ENCODE results near the gene PIGB. TPM values are rescaled to one million over a fixed set of nuclear protein-coding genes. Genes with fewer than 3 reads are reported as not detected.
"Not testable (repeated sequence)": the region's sequence is repeated elsewhere in the genome, so short reads cannot be mapped to it uniquely, and the experiment has no call there.

The PIGB gene
- total RNA-seq, 2 experiments from 2014 or later, result 19.8 to 21.1 TPM

DNA sequence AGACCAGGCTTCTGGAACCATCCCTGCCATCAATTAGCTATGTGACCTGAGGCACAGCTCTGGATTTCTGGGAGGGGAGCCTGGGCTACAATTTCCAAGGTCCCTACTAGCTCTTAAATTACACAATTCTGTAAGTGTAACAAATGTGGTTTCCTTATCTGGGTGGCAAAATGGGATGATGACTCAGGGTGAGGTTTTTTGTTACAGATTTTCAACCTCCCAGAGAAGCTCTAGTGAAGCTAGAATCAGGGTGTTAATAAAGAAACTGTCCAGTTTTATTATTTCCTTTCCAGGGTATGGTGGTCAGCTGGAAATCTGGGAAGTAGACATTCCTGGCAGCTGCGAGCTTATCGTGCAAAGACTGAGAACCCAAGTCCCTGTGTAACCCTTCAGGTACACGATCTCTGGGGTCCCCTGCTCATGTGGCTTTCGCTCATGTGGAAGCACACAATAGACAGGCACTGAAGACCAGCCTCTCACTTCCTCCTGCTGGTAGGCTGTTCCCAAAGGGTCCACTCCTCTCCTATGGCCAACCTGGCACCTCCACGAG lies 36.7 kb upstream of the PIGB start:
- CTCF ChIA-PET, result interaction anchor here (0.6 to 1.7 kb wide), 9 partner anchors 11 to 157 kb away, joined by 3 to 5 read pairs (median 3); no protein-coding TSS in a partner anchor
- DNase-seq, result peak; percentile 22
- no peaks in the 10 kb centered on the region for H3K27me3 Mint-ChIP-seq
- peaks cover 57% of the 10 kb centered on the region for H3K36me3 Mint-ChIP-seq (ENCODE audit: low read depth)
- H3K4me3 Mint-ChIP-seq, result peak overlapping the region; percentile 54
- H3K27ac Mint-ChIP-seq, result peak overlapping the region; percentile 85
- ATAC-seq, result peak; percentile 21
- H3K9me3 Mint-ChIP-seq (ENCODE audit: low read depth), result no peaks in the 10 kb centered on the region
- H3K4me1 Mint-ChIP-seq, result peaks cover 95% of the 10 kb centered on the region
- intact Hi-C loops (cut with DNase I, micrococcal nuclease), result no loop called here
- POLR2A ChIA-PET, result interaction anchor here (0.5 to 1.1 kb wide), 4 partner anchors 15 to 63 kb away, joined by 3 to 6 read pairs (median 4); no protein-coding TSS in a partner anchor

DNA sequence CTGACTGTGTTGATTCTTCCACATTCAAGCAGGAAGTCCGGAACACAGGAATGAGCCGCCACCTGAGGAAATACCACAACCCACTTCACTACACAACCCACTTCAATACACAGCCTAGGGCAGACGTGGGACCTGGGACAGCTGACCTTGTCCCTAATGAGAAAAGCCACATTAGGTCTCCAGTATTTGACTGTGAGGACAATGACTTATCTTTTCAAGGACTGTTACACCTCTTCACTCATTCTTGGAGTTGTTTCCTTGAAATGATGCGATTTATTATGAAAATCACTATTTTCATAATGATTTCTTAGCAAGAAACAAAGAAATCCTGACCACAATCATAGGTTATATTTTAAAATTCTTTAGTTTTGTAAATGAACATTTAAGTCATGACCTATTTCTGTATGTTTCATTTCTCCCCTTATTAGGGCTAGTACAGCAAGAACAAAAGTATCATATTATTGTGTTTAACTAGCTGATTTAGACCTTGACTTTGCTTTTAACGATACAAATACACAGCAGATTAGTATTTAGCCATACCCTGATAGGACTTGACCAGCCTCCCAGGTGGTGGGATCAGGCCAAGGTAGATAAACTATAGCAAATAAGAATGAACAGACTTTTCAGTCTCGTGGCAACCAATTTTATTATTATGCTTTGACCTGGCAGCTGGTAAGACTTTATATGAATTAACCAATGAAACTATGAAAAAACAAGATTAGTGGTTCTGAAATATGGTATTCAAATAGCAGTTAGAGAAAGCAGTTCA lies 35.5 kb upstream of the PIGB start:
- POLR2A ChIA-PET, result interaction anchor here (0.8 kb wide), 1 partner anchor 45 kb away, joined by 3 read pairs; no protein-coding TSS in a partner anchor
- ATAC-seq (no peak), DNase-seq (peak; percentile 23)
- CTCF ChIA-PET, result interaction anchor here (1.7 kb wide), 1 partner anchor 14 kb away, joined by 5 read pairs; no protein-coding TSS in a partner anchor
- Mint-ChIP-seq H3K27me3 (no peaks in the 10 kb centered on the region), H3K4me3 (peak overlapping the region; percentile 54), H3K36me3 (ENCODE audit: low read depth) (peaks cover 66% of the 10 kb centered on the region), H3K9me3 (ENCODE audit: low read depth) (no peaks in the 10 kb centered on the region), H3K27ac (peak overlapping the region; percentile 85), H3K4me1 (peaks cover 94% of the 10 kb centered on the region)
- intact Hi-C loops (cut with DNase I, micrococcal nuclease), result loop anchor here (1.0 kb wide), 2 partner anchors 45 to 46 kb away; no protein-coding TSS in a partner anchor

DNA sequence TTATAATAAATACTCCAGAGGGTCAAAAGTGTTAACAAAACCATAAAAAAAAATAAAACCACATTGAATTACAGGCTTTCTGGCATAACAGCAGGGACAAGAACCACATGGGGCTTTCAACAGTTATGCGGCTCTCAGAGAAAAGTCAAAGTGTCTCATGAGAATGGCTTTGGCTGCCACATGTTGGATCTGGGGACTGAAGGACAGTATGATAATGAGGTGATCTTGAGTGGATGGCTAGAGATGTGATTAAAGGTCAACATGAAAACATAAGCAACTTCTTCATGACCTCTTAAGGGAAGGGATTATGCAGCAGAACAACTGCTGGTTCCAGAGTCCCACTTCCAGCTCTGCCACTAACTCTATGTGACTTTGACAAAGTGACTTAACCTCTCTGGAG lies 34.6 kb upstream of the PIGB start:
- CTCF ChIA-PET, result interaction anchor here (0.8 kb wide), 1 partner anchor 52 kb away, joined by 4 read pairs; no protein-coding TSS in a partner anchor
- H3K27ac Mint-ChIP-seq, result peak overlapping the region; percentile 75
- peaks cover 67% of the 10 kb centered on the region for H3K36me3 Mint-ChIP-seq (ENCODE audit: low read depth)
- ATAC-seq (no peak), DNase-seq (no peak)
- intact Hi-C loops (cut with DNase I, micrococcal nuclease), result no loop called here
- peaks cover 87% of the 10 kb centered on the region for H3K4me1 Mint-ChIP-seq
- POLR2A ChIA-PET, result no interaction called here
- H3K9me3 Mint-ChIP-seq (ENCODE audit: low read depth), result no peaks in the 10 kb centered on the region
- peak overlapping the region; percentile 89 for H3K4me3 Mint-ChIP-seq
- no peaks in the 10 kb centered on the region for H3K27me3 Mint-ChIP-seq

DNA sequence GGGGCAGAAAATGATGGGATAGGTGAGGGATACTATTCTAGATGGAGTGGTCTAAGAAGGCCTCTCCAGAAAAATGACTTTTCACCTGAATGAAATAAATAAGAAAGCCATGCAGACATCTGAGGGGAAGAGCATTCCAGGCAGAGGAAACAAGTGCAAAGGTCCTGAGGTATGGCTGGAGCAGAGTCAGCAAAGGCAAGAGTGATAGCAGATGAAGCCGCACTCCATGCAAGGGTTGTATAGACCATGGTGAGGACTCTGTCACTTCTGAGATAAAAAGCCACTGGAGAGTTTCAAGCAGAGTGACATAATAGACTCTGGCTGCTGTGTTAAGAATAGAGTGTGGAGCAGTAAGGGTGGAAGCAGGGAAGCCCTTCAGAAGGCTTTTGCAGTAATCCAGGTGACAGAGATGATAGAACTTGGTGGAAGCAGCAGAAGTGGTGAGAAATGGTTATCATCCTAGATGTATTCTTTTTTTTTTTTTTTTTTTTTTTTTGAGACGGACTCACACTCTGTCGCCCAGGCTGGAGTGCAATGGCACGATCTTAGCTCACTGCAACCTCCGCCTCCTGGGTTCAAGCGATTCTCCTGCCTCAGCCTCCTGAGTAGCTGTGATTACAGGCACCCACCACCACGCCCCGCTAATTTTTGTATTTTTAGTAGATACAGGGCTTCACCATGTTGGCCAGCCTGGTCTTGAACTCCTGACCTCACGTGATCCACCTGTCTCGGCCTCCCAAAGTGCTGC lies 32.4 kb upstream of the PIGB start:
- CTCF ChIA-PET; ATAC-seq; DNase-seq; H3K27me3 Mint-ChIP-seq; intact Hi-C loops (cut with DNase I, micrococcal nuclease); POLR2A ChIA-PET; H3K9me3 Mint-ChIP-seq (ENCODE audit: low read depth): not testable (repeated sequence)
- Mint-ChIP-seq H3K4me3 (peak overlapping the region; percentile 89), H3K36me3 (ENCODE audit: low read depth) (peaks cover 56% of the 10 kb centered on the region), H3K27ac (peak overlapping the region; percentile 64), H3K4me1 (peaks cover 70% of the 10 kb centered on the region)

DNA sequence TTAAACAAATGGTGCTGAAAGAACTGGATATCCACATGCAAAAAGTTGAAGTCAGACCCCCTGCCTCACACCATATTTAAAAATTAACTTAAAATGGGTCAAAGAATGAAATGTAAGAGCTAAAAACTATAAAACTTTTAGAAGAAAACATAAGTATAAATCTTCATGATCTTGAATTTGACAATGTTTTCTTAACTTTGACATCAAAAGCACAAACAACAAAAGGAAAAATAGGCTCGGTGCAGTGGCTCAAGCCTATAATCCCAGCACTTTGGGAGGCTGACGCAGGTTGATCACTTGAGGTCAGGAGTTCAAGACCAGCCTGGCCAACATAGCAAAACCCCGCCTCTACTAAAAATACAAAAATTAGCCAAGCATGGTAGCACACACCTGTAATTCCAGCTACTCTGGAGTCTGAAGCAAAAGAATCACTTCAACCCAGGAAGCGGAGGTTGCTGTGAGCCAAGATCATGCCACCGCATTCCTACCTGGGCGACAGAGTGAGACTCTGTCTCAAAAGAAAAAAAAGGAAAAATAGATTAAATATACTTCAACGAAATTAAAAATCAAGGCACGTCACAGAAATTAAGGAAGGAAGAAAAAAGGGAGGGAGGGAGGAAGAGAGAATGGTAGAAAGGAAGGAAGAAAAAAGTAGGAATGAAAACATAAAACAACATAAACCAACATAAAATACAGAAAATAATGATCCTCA lies 30.9 kb upstream of the PIGB start:
- DNase-seq (no peak), ATAC-seq (no peak)
- H3K27me3 Mint-ChIP-seq, result no peaks in the 10 kb centered on the region
- H3K9me3 Mint-ChIP-seq (ENCODE audit: low read depth), result no peaks in the 10 kb centered on the region
- H3K36me3 Mint-ChIP-seq (ENCODE audit: low read depth), result peaks cover 49% of the 10 kb centered on the region
- H3K27ac Mint-ChIP-seq, result peak overlapping the region; percentile 90
- intact Hi-C loops (cut with DNase I, micrococcal nuclease), result loop anchor here in 1 of 2 experiments (2.0 kb wide), 1 partner anchor 47 kb away; no protein-coding TSS in a partner anchor
- ChIA-PET POLR2A (interaction anchor here (0.8 kb wide), 2 partner anchors 21 to 35 kb away, joined by 3 to 5 read pairs; no protein-coding TSS in a partner anchor), CTCF (interaction anchor here (0.9 to 1.5 kb wide), 4 partner anchors 18 to 70 kb away, joined by 3 to 6 read pairs (median 4); no protein-coding TSS in a partner anchor)
- H3K4me1 Mint-ChIP-seq, result peaks cover 54% of the 10 kb centered on the region
- peak overlapping the region; percentile 89 for H3K4me3 Mint-ChIP-seq

DNA sequence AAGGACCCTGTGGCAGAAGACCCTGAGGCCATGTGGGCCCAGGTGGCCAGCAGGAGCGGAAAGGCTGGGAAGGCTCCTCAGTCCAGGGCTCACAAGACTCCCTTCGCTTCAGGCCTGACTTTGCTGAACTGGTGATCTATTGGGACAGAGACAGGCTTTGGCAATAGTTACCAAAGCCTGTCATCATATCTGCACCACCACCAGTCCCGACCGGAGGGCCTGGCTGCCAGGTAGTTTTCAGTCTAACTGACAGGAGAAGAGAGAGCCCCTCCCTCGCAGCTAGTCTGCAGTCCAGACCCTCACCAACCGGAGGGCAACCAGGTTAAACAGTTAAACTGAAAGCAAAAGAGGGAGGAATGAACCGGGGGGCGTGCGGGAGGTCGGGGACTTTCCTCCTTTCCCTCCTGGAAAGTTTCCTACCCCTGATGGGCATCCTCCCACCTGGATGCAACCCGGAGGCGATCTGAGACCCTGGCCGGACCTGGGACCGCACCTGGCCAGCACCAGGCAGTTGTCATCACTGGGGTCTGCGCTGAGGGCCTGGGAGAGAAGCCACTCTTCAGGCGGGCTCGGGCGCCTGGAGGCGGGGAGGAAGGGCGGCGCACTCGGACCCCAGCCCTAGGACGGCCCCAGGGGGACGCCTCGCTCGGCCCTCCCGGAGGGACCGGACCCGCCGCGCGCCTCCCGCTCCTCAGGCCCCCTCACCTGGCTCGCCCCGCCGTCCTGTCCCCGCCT lies 29.8 kb upstream of the PIGB start:
- H3K4me3 Mint-ChIP-seq, result peak overlapping the region; percentile 89
- H3K4me1 Mint-ChIP-seq, result peaks cover 44% of the 10 kb centered on the region
- no peaks in the 10 kb centered on the region for H3K9me3 Mint-ChIP-seq (ENCODE audit: low read depth)
- ATAC-seq (peak; percentile 34), DNase-seq (peak; percentile 69)
- POLR2A ChIA-PET, result no interaction called here
- H3K36me3 Mint-ChIP-seq (ENCODE audit: low read depth), result peaks cover 45% of the 10 kb centered on the region
- no peaks in the 10 kb centered on the region for H3K27me3 Mint-ChIP-seq
- CTCF ChIA-PET, result interaction anchor here (1.2 to 1.5 kb wide), 3 partner anchors 19 to 71 kb away, joined by 3 to 4 read pairs (median 3); no protein-coding TSS in a partner anchor
- intact Hi-C loops (cut with DNase I, micrococcal nuclease), result loop anchor here (1.0 to 2.0 kb wide), 3 partner anchors 9 to 48 kb away; partner anchors contain the start of genes PIGB (in 1 of the 2) and PIGBOS1 (in 1 of the 2)
- peak overlapping the region; percentile 90 for H3K27ac Mint-ChIP-seq

DNA sequence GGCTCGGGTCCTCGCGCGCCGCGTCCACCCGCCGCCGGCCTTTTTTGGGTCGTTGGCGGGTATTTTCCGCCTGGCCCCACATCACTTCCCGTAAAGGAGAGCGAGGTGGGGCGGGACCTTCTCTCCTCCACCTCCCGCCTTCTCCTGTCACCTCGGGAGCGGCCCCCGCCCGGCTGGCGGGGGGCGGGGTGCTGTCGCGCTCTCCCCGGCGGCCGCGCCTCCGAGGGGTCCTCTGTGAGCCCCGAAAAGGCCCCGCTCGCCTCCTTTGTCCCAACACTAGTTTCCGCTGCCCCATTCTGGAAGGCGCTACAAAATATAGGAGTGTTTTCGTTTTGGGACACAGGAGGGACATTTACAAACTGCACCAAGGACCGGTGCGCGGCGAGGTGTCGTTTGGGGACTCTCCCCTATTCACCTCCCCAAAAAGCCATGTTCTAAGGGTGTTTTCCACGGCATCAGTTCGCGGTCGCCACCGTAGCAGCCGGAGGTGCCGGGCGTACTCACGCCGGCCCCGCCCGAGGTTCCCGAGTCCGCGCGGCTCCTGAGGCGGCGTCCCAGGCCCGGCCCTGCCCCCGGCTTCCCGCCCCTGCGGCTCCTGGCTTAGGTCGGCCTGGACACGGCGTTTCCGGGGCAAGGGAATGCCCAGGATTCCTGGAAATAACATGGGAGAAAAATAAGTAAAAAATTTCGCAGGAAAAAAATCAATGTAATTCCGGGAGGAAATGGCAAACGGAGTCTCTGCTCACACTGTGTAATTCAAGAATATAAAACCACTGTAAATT lies 29.1 kb upstream of the PIGB start, which contains the start of gene RAB27A:
RAB27A (minus strand) TSS at position 68 of the 782 bp plus-strand sequence. CDS start 54,879 bp downstream, outside the sequence.
- Mint-ChIP-seq H3K27ac (peak within 1 kb of the TSS; percentile 90), H3K4me1 (peaks cover 37% of the 10 kb centered on the region), H3K9me3 (ENCODE audit: low read depth) (no peaks in the 10 kb centered on the region), H3K36me3 (ENCODE audit: low read depth) (peaks cover 40% of the 10 kb centered on the region), H3K27me3 (no peaks in the 10 kb centered on the region), H3K4me3 (peak within 1 kb of the TSS; percentile 89)
- DNase-seq, result peak; percentile 90
- POLR2A ChIA-PET, result interaction anchor here (0.8 kb wide), 1 partner anchor 69 kb away, joined by 3 read pairs; no protein-coding TSS in a partner anchor
- intact Hi-C loops (cut with DNase I, micrococcal nuclease), result loop anchor here (1.0 to 2.0 kb wide), 9 partner anchors 10 to 1207 kb away; partner anchors contain the start of genes CCPG1 (in 1 of the 2), PIERCE2 (in 1 of the 2), PIGB (in 1 of the 2) and PIGBOS1 (in 1 of the 2)
- CTCF ChIA-PET, result interaction anchor here (0.7 to 5.2 kb wide), 8 partner anchors 23 to 123 kb away, joined by 3 to 65 read pairs (median 4); partner anchors contain the start of genes PIGB and PIGBOS1
- ATAC-seq, result peak; percentile 73

DNA sequence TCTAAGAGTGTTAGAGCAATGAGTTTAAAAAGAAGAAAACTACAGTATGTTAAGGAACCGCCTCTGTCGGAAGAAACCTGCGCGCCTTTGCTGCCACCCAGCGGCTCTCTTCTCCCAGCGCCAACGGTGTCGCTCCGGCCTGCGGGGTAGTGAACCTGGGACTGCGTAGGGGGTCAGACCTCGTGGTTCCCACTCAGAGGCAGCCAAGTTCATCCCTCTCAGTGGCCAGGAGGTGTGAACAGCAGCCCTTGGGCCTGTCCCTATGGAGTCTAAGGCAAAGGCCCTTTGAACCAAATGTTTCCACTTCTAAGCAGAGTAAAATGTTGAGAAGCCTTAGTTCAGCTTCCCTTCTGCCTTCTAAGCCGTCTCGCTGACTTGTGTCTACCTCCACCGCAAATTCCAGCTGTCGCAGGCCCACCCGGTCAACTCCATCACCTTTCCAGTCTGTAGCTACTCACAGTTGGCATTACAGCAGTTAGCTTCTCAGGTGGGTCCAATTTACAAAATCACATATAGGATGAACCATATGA lies 28.4 kb upstream of the PIGB start:
- DNase-seq, result peak; percentile 92
- Mint-ChIP-seq H3K4me1 (peaks cover 30% of the 10 kb centered on the region), H3K27me3 (no peaks in the 10 kb centered on the region), H3K36me3 (ENCODE audit: low read depth) (peaks cover 34% of the 10 kb centered on the region), H3K4me3 (peak overlapping the region; percentile 89), H3K27ac (peak overlapping the region; percentile 89), H3K9me3 (ENCODE audit: low read depth) (no peaks in the 10 kb centered on the region)
- POLR2A ChIA-PET, result interaction anchor here (0.6 to 0.8 kb wide), 2 partner anchors 70 to 94 kb away, joined by 3 read pairs; partner anchors contain the start of gene RSL24D1
- CTCF ChIA-PET, result interaction anchor here (0.7 to 5.2 kb wide), 13 partner anchors 15 to 123 kb away, joined by 3 to 65 read pairs (median 4); partner anchors contain the start of genes PIGB, PIGBOS1 and RSL24D1
- intact Hi-C loops (cut with DNase I, micrococcal nuclease), result loop anchor here (1.0 to 2.0 kb wide), 6 partner anchors 23 to 1208 kb away; partner anchors contain the start of genes CCPG1 (in 1 of the 2) and PIERCE2 (in 1 of the 2)
- peak; percentile 80 for ATAC-seq

DNA sequence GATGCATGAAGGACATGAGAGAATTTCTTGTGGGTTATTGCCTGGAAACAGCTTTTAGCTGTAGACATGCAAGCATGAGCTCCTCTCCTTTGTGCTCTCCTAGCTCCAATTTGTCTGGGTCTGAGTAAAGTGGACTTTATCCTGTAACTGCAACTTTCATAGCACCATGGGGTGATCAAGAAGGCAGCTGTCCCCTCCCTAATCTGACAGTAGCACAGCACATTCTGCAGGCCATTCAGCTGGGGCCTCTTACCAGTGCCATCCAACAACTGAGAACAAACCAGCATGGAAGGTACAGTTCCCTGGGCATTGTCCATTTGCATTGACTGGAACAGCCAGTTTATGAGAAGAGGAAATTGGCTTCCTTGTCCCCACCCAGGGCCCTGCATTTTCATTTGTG lies 21.7 kb upstream of the PIGB start:
- Mint-ChIP-seq H3K27me3 (no peaks in the 10 kb centered on the region), H3K4me1 (no peaks in the 10 kb centered on the region), H3K27ac (no peak overlapping the region), H3K9me3 (ENCODE audit: low read depth) (no peaks in the 10 kb centered on the region), H3K4me3 (no peak overlapping the region), H3K36me3 (ENCODE audit: low read depth) (no peaks in the 10 kb centered on the region)
- ATAC-seq (no peak), DNase-seq (no peak)
- POLR2A ChIA-PET, result interaction anchor here (0.5 kb wide), 1 partner anchor 29 kb away, joined by 10 read pairs; no protein-coding TSS in a partner anchor
- CTCF ChIA-PET, result interaction anchor here (0.8 to 1.4 kb wide), 2 partner anchors 111 to 142 kb away, joined by 4 to 6 read pairs; partner anchors contain the start of genes CCPG1 and PIERCE2
- intact Hi-C loops (cut with DNase I, micrococcal nuclease), result no loop called here
